ENCODE measurements around the gene GARIN1A.
"Not testable (repeated sequence)": the region's sequence is repeated elsewhere in the genome, so short reads cannot be mapped to it uniquely, and the experiment has no call there.

Gene GARIN1A

DNA sequence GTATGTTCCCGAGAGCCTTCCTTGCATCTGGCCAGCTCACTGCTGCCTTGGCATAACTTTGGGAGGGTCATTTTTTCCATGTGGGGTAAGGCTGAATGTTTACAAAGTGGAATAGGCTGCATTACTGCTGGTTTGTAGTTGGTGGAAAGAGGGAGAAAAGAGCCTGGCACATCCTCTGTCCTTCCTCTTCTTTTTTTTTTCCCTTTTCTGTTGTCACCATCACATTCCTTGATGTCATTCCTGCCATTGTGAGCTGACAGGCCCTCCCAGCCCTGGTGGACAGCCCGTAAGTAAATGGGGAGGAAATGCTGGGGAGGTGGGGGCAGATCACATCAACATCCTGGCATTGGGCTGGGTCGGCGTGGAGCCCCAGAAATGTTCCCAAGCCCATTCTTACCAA is at the start of gene GARIN1A:
Gene GARIN1A, plus strand, starts transcription at position 301 of the 400 bp plus-strand sequence. CDS start 106 bp downstream, outside the sequence.
- H3K4me3 ChIP-seq (ENCODE audit: low read depth, low read length), result no peak within 1 kb of the TSS

DNA sequence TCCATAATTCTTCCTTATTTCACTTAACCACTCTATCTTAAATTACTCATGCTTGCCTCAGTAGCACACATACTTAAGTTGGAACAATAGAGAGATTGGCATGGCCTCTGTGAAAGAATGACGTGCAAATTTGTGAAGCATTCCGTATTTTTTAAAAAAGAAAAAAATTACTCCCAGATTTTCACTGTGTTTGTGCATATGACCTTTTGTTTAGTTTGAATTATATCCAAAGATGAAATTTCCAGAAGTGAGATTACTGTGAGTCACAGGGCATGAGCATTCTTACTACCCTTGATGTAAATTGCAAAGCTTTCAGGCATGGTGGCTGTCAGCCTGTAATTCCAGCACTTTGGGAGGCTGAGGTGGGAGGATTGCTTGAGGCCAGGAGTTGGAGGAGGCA is 45.0 kb upstream of the GARIN1A start:
- not testable (repeated sequence) for H3K4me3 ChIP-seq (ENCODE audit: low read depth, low read length)

DNA sequence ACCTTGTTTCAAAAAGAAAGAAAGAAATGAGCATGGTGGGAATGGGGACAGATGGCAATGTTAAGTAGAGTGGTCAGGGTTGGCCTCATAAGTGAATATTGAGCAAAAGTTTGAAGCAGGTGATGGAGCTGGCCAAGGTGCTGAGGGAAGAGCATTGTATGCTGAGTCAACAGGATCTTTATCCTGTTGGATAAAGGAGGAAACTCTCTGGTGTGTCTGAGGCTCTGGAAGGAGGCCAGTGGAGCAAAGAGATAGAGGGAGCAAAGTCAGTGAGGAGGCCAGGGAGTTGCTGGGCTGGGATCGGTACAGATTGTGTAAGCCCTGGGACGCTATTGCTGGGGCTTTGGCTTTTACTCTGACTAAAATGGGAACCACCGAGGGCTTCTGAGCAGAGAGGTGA is 38.2 kb upstream of the GARIN1A start:
- H3K4me3 ChIP-seq (ENCODE audit: low read depth, low read length), result not testable (repeated sequence)

DNA sequence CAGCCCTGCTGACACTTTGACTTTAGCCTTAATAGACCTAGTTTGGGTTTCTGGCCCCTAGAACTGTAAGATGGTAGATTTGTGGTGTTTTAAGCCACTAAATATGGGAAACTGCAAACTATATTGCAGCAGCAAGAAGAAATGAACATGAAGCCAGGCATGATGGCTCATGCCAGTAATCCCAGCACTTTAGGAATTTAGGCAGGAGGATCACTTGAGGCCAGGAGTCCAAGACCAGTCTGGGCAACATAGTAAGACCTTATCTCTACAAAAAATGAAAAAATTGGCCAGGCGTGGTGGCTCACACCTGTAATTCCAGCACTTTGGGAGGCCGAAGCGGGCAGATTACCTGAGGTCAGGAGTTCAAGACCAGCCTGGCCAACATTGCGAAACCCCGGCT is 26.9 kb upstream of the GARIN1A start:
- H3K4me3 ChIP-seq (ENCODE audit: low read depth, low read length), result not testable (repeated sequence)

DNA sequence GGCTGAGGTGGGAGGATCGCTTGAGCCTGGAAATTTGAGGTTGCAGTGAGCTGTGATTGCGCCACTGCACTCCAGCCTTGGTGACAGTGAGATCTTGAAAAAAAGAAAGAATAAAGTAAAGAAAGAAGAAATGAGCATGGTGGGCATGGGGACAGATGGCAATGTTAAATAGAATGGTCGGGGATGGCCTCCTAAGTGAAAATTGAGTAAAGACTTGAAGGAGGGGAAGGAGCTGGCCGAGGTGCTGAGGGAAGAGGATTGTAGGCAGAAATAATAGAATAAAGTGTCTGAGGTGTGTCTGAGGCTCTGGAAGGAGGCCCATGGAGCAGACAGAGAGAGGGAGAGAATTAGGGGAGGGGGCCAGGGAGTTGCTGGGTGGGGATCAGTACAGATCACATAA is 26.2 kb upstream of the GARIN1A start:
- H3K4me3 ChIP-seq (ENCODE audit: low read depth, low read length), result not testable (repeated sequence)

DNA sequence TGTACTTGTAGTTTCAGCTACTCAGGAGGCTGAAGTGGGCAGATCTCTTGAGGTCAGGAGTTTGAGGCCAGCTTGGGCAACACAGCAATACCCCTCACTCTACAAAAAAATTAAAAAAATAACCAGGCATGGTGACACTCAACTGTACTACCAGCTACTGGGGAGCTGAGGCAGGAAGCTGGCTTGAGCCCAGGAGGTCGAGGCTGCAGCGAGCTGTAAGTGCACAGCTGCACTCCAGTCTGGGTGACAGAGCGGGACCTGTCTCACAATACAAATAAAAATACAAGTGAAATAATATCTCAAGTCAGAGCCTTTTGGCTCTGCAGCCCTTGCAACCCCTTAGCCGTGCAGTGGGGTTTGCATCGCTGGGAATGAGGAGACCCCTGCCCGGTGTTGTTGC is 25.2 kb upstream of the GARIN1A start:
- not testable (repeated sequence) for H3K4me3 ChIP-seq (ENCODE audit: low read depth, low read length)

DNA sequence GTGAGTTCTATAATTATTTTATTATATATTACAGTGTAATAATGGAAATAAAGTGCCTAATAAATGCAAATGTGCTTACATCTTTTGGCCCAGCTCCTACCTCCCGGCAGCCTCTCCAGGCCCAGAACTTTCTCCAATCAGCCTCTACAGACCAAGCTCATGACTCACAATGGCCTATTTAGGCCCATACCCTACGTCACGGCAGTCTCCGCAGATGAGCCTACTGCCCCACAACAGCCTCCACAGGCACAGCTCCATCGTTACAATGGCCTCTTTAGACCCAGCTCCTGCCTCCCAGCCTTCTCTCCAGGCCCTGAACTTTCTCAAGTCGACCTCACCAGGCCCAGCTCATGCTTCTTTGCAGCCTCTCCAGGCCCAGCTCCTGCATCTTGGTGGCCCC is 21.0 kb upstream of the GARIN1A start:
- not testable (repeated sequence) for H3K4me3 ChIP-seq (ENCODE audit: low read depth, low read length)

DNA sequence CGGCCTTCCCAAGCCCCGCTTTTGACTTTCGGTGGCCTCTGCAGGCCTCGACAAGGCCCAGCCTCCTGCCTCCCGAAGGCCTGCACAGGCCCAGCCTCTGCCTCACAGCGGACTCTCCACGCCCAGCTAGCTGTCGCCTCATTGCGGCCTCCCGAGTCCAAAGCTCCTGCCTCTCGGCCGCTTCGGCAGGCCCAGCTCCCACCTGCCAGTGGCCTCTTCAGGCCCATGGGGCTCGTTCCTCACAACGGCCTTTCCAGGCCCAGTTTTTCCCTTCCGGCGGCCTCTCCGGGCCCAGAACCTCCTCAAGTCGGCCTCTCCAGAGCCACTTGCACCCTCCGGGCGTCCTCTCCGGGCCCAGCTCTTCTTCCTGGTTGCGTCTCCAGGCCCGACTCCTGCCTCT is 19.5 kb upstream of the GARIN1A start:
- H3K4me3 ChIP-seq (ENCODE audit: low read depth, low read length), result not testable (repeated sequence)

DNA sequence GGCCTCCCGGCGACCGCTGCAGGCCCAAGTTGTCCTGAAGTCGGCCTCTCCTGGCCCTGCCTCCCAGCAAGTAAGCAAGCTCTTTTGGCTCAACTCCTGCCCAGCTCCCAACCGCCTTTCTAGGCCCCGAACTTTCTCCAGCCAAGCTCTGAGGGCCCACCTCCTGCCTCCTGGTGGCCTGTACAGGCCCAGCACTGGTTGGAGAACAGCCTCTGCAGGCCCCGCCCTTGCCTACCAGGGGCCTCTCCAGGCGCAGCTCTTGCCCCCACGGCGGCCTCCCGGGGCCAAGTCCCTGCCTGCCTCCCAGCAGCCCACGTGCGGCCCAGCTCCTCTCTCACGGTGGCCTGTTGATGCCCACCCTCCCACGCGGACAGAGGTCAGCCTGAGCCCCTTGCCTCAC is 18.9 kb upstream of the GARIN1A start:
- not testable (repeated sequence) for H3K4me3 ChIP-seq (ENCODE audit: low read depth, low read length)

DNA sequence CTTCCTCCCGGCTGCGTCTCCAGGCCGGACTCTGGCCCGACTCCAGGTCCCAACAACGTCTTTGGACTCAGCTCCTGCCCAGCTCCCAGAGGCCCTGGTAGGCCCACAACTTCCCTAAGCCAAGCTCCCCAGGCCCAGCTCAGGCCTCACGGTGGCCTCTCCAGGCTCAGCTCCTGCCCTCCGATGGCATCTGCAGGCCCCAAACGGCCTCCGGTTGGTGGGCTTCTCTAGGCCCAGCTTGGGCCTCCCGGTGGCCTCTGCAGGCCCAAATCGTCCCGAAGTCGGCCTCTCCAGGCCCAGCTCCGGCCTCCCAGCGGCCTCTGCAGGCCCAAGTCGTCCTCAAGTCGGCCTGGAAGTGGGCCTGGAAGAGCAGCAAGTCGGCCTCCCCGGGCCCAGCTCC is 18.0 kb upstream of the GARIN1A start:
- H3K4me3 ChIP-seq (ENCODE audit: low read depth, low read length), result not testable (repeated sequence)

DNA sequence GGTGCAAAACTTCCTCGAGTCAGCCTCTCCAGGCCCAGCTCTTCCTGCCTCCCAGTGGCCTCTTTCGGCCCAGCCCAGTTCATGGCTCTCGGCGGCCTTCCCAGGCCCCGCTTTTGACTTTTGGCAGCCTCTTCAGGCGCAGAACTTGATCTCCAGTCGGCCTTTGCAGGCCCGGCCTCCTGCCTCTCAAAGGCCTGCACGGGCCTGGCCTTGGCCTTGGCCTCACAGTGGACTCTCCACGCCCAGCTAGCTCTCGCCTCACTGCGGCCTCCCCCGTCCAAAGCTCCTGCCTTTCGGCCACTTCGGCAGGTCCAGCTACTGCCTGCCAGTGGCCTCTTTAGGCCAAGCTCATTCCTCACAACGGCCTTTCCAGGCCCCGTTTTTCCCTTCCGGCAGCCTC is 17.6 kb upstream of the GARIN1A start:
- not testable (repeated sequence) for H3K4me3 ChIP-seq (ENCODE audit: low read depth, low read length)

DNA sequence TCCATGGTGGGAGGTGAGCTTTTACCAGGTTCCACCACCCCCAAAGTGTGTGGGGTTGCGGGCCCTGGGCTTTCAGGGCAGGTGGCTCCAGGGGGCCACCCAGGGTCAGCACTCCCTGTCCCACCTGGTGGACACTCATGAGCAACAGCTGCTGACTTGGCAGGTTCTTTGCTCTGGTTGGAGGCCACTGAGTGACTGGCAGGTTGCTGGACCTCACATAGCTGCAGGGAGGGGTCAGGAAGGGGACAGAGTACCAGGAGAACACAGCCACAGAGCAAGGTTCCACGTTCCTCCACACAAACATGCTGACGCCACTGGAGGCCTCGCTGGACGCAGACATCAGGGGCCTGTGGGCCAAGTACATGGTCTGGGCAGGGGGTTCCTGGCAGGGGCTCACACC is 13.7 kb upstream of the GARIN1A start:
- not testable (repeated sequence) for H3K4me3 ChIP-seq (ENCODE audit: low read depth, low read length)

DNA sequence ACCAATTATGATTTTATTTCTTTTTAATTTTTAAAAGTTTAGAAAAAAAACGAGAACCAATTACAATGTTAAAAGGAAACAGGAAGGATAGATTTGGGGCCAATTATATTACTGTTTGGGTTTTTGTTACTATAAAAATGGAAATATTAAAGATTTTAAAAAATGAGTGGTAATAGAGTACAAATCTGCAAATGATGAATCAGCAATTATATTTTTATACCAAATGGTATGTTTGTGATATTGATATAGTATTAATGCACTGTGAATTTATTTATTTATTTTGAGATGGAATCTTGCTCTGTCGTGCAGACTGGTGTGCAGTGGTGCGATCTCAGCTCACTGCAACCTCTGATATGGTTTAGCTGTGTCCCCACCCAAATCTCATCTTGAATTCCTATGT is 11.5 kb upstream of the GARIN1A start:
- no peak overlapping the region for H3K4me3 ChIP-seq (ENCODE audit: low read depth, low read length)

DNA sequence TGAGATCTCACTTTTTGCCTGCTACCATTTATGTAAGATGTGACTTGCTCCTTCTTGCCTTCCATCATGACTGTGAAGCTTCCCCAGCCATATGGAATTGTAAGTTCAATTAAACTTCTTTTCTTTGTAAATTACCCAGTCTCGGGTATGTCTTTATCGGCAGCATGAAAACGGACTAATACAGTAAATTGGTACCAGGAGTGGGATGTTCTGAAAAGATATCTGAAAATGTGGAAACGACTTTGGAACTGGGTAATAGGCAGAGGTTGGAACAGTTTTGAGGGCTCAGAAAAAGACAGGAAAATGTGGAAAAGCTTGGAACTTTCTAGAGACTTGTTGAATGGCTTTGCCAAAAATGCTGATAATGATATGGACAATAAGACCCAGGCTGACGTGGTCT is 10.6 kb upstream of the GARIN1A start:
- H3K4me3 ChIP-seq (ENCODE audit: low read depth, low read length), result no peak overlapping the region

DNA sequence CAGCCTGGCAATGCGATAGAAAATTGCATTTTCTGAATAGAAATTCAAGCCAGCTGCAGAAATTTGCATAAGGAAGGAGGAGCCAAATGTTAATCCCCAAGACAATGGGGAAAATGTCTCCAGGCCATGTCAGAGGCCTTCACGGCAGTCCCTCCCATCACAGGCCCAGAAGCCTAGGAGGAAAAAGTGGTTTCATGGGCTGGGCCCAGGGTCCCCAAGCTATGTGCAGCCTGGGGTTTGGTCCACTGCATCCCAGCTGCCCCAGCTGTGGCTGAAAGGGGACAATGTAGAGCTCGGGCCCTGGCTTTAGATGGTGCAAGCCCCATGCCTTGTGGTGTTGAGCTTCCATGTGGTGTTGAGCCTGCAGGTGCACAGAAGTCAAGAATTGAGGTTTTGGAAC is 10.0 kb upstream of the GARIN1A start:
- no peak overlapping the region for H3K4me3 ChIP-seq (ENCODE audit: low read depth, low read length)

DNA sequence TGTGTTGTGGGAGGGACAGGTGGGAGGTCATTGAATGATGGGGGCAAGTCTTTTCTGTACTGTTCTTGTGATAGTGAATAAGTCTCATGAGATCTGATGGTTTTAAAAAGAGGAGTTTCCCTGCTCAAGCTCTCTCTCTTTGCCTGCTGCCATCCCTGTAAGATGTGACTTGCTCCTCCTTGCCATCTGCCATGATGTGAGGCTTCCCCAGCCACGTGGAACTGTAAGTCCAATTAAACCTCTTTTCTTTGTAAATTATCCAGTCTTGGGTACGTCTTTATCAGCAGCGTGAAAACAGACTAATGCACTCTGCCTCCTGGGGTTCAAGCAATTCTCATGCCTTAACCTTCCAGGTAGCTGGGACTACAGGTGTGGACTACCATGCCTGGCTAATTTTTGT is 8.9 kb upstream of the GARIN1A start:
- H3K4me3 ChIP-seq (ENCODE audit: low read depth, low read length), result not testable (repeated sequence)

DNA sequence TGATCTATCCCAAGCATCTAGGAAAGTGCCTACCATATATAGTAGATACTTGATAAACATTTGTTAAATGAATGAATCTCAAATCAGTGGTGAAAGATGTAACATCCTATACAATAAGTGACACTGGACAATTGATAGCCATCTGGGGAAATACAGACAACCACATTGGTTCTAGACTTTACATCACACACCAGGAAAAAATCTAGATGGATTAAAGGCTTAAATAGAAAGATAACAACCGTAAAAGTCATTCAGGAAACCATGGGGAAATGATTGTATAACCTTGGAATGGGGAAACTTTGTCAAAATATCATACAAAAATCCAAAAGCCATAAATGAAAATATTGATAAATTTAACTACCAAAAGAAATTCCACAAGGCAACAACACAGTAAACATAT is 7.0 kb upstream of the GARIN1A start:
- no peak overlapping the region for H3K4me3 ChIP-seq (ENCODE audit: low read depth, low read length)

DNA sequence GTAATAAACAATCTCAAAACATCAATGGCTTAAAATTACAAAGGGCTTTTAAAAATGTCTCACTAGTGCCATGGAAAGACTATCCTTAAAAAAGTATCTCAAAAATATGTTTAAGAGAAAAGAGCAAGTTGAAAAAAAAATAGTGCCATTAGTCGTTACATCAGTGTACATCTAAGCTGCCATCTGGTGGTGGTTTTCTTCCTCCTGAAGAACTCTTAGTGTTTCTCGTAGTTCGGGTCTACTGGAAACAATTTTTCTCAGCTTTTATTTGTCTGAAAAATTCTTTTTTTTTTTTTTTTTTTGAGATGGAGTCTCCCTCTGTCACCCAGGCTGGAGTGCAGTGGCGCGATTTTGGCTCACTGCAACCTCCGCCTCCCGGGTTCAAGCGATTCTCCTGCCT is 5.9 kb upstream of the GARIN1A start:
- no peak overlapping the region for H3K4me3 ChIP-seq (ENCODE audit: low read depth, low read length)

DNA sequence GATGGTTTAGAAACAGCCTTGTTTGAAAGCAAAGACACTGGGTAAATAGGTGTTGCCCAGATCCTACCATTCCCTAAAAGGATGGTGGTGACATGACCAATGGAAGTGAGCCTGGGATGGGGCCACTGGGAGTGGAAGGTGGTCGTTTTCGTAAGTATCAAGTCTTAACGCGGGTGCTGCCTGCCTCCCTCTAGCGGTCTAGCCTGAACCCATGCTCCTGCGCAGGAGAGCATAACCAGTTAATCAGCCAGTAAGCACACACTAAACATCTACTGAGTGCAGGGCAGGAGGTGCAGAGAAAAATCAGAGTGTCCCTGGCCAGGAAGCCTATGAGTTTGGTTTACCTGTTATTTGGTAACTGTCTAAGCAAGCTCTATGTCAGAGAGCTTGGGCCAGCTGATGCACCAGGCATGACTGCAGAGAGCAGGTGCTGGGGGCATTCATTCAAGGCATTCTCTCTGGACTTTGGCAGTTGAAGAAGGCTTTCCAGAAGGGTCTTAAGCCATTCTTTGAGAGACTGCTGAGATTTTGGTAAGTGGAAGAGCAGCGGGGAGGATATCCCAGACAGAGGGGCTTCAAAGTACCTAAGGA is 930 bp downstream of the GARIN1A start:
- H3K4me3 ChIP-seq (ENCODE audit: low read depth, low read length), result no peak overlapping the region

DNA sequence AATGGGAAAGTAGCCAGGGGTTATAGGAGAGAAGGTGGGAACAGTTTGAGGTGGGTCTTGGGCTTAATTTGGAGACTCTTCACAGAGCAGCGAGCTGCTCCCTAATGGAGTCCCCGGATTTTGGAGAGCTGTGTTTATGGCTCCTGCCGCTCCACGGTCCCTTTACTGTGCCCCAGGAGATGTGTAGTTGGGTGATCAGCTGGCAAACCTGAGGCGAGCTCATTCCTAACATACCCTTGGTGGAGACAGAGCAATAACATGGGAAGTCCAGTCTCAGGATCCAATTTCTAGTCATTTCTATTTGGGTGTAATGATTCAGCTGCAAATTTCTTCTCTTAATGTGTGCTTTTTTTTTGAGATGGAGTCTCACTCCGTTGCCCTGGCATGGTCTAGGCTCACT is 1.5 kb downstream of the GARIN1A start:
- H3K4me3 ChIP-seq (ENCODE audit: low read depth, low read length), result no peak overlapping the region

DNA sequence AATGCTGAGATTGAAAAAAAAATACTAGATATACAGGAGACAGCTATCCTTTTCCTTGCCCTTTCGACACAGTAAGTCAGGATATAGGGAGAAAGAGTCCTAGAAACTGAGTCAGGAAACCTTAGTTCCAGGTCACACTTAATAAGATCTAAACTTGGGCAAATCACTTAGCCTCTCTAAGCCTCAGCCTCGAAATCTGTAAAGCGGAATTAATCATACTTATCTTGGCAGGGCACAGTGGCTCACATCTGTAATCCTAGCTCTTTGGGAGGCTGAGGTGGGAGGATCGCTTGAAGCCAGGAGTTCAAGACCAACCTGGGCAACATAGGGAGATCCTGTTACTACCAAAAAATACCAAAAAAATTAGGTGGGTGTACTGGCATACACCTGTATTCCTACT is 4.6 kb downstream of the GARIN1A start:
- H3K4me3 ChIP-seq (ENCODE audit: low read depth, low read length), result no peak overlapping the region

DNA sequence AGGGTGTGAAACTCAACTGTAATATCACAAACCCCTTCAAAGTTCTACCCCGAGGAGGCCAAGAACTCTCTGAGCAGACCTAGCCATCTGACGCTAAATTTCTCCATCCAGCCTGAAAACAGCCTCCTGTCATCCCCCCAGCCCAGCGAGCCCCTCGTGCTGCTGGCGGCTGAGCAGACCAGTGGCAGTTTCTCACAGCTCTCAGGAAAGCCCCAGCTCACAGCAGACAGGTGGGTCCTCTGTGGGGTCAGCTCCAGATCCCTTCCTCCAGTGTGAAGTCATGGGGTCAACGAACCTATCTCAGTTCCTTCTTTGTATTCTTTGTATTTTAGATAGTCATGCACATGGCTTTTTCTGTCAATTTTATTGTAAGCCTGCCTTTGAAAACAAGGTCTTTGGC is 7.8 kb downstream of the GARIN1A start:
- no peak overlapping the region for H3K4me3 ChIP-seq (ENCODE audit: low read depth, low read length)

DNA sequence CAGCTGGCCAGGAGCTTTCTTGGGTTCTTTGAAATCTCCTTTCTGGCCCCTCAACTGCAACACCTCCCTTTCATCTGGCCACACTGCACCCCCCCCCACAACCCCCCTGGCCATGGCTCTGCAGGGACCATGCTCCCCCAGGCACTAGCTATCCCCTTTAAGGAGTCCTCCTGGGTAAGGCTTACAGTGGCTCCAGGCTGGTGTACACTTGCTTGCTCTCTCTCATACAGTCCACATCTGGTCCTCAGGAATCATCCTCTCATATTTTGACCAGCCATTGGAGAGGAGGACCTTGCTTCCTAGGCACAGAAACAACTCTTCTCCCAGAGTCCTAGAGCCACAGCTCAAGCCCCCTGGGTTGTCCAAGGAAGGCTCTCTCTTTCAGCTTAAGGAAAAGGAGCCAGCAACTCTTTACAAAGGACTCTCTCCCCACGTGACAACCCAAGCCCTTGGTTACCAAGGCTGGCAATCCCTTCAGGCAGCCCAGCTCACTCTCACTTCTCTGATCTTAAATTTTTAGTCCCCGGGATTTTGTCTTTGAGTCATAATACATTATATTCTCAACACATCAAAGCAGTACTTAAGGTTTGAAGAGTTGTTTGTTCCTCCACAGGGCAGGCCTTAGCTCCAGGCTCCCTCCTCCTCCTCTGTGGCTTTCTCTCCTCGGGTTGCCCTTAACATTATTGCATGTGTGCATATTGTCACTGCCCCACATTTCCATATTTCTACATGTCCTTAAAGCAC is 9.9 kb downstream of the GARIN1A start:
- no peak overlapping the region for H3K4me3 ChIP-seq (ENCODE audit: low read depth, low read length)

Data from iPS-11a (cell line).